Astrocyte (in vitro differentiated cells and primary cell): Measurements from ENCODE around the gene OPRL1. TPM values are rescaled to one million over a fixed set of nuclear protein-coding genes. Genes with fewer than 3 reads are reported as not detected.

Source experiments
- DNase-seq: peaks from one replicate; pipeline ENCODE4 v3.0.0-alpha.2; 2010; ENCODE audit warnings: low read depth
- FAIRE-seq: peaks from 2 replicates; lab custom pipeline; 2011; peaks lifted over from hg19 to GRCh38; lab: Jason Lieb, UNC
- H2AFZ ChIP-seq: 2 replicates; pipeline ENCODE4 v1.6.0; 2012; ENCODE audit warnings: low read depth, low read length, inconsistent platforms
- H3K27ac ChIP-seq: 2 replicates; pipeline ENCODE4 v1.5.1; 2011; ENCODE audit warnings: low read depth, low read length, inconsistent platforms
- H3K27me3 ChIP-seq: 2 replicates; pipeline ENCODE4 v1.6.0; 2011; ENCODE audit warnings: low read length, inconsistent platforms; ENCODE audit not compliant: insufficient read depth
- H3K36me3 ChIP-seq: 2 replicates; pipeline ENCODE4 v1.5.1; 2011; ENCODE audit warnings: low read length, inconsistent platforms; ENCODE audit not compliant: insufficient read depth
- H3K4me1 ChIP-seq: 2 replicates; pipeline ENCODE4 v1.5.1; 2011; ENCODE audit warnings: low read length, inconsistent platforms; ENCODE audit not compliant: insufficient read depth
- H3K4me2 ChIP-seq: 2 replicates; pipeline ENCODE4 v1.6.0; 2012; ENCODE audit warnings: low read length, inconsistent platforms
- H3K4me3 ChIP-seq: 2 replicates; pipeline ENCODE4 v1.5.1; 2011; ENCODE audit warnings: low read depth, mild to moderate bottlenecking, low read length, inconsistent platforms; ENCODE audit not compliant: insufficient read depth
- H3K79me2 ChIP-seq: 2 replicates; pipeline ENCODE4 v1.6.0; 2012; ENCODE audit warnings: mild to moderate bottlenecking, low read length, inconsistent platforms; ENCODE audit not compliant: insufficient read depth
- H3K9ac ChIP-seq: 2 replicates; pipeline ENCODE4 v1.6.0; 2012; ENCODE audit warnings: mild to moderate bottlenecking, low read length, inconsistent platforms
- H3K9me3 ChIP-seq: 2 replicates; pipeline ENCODE4 v1.5.1; 2012; ENCODE audit warnings: low read depth, mild to moderate bottlenecking, low read length, inconsistent platforms; ENCODE audit not compliant: insufficient read depth
- H4K20me1 ChIP-seq: 2 replicates; pipeline ENCODE4 v1.6.0; 2012; ENCODE audit warnings: low read length, inconsistent platforms; ENCODE audit not compliant: insufficient read depth
- H3K27ac Mint-ChIP-seq: one replicate; pipeline ENCODE4 v1.8.0; 2021; ENCODE audit warnings: mild to moderate bottlenecking, mixed read lengths; ENCODE audit not compliant: unreplicated experiment
- H3K27me3 Mint-ChIP-seq: one replicate; pipeline ENCODE4 v1.8.0; 2021; ENCODE audit warnings: low read depth, mixed read lengths; ENCODE audit not compliant: unreplicated experiment
- H3K36me3 Mint-ChIP-seq: one replicate; pipeline ENCODE4 v1.8.0; 2021; ENCODE audit warnings: low read depth, mixed read lengths; ENCODE audit not compliant: unreplicated experiment
- H3K4me1 Mint-ChIP-seq: one replicate; pipeline ENCODE4 v1.8.0; 2021; ENCODE audit warnings: low read depth, mixed read lengths; ENCODE audit not compliant: unreplicated experiment
- H3K4me3 Mint-ChIP-seq: one replicate; pipeline ENCODE4 v1.8.0; 2021; ENCODE audit warnings: mild to moderate bottlenecking, moderate library complexity, mixed read lengths; ENCODE audit not compliant: unreplicated experiment
- H3K9me3 Mint-ChIP-seq: one replicate; pipeline ENCODE4 v1.8.0; 2021; ENCODE audit warnings: mild to moderate bottlenecking, mixed read lengths; ENCODE audit not compliant: unreplicated experiment
- EZH2 ChIP-seq: IDR thresholded peaks from 2 replicates; pipeline ENCODE4 v1.6.1; 2012; ENCODE audit warnings: mild to moderate bottlenecking, low read length, inconsistent platforms; ENCODE audit not compliant: insufficient read depth
- total RNA-seq: library from RNA; stranded (reverse); gene quantifications from 2 replicates; pipeline ENCODE4 v1.2.1, GENCODE V29; 2021
- TF ChIP-seq, protein P1 (sequence below): IDR thresholded peaks from 2 replicates; pipeline ENCODE4 v1.5.1; 2011; ENCODE audit warnings: low read depth, mild to moderate bottlenecking, inconsistent platforms, low read length, moderate library complexity; ENCODE audit not compliant: insufficient read depth

OPRL1 gene
- total RNA-seq, 1 donor from 2014 or later = 2.8 TPM

GRCh38 chr20:64037498-64038213, 42.2 kb upstream of the OPRL1 start:
- TF ChIP-seq EZH2 = peak; percentile 63
- TF ChIP-seq, protein P1, sequence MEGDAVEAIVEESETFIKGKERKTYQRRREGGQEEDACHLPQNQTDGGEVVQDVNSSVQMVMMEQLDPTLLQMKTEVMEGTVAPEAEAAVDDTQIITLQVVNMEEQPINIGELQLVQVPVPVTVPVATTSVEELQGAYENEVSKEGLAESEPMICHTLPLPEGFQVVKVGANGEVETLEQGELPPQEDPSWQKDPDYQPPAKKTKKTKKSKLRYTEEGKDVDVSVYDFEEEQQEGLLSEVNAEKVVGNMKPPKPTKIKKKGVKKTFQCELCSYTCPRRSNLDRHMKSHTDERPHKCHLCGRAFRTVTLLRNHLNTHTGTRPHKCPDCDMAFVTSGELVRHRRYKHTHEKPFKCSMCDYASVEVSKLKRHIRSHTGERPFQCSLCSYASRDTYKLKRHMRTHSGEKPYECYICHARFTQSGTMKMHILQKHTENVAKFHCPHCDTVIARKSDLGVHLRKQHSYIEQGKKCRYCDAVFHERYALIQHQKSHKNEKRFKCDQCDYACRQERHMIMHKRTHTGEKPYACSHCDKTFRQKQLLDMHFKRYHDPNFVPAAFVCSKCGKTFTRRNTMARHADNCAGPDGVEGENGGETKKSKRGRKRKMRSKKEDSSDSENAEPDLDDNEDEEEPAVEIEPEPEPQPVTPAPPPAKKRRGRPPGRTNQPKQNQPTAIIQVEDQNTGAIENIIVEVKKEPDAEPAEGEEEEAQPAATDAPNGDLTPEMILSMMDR = no peak
- Histone ChIP-seq H3K36me3 (no peaks in the 10 kb centered on the region), H3K4me3 (no peak overlapping the region), H3K27ac (no peak overlapping the region), H3K9me3 (no peaks in the 10 kb centered on the region), H3K9ac (no peak overlapping the region), H3K79me2 (no peaks in the 10 kb centered on the region), H3K4me1 (peaks cover 3% of the 10 kb centered on the region), H2AFZ (no peak overlapping the region), H3K4me2 (no peak overlapping the region), H3K27me3 (peaks cover 35% of the 10 kb centered on the region), H4K20me1 (peaks cover 32% of the 10 kb centered on the region)
- Mint-ChIP-seq H3K27me3 (peaks cover 14% of the 10 kb centered on the region), H3K4me1 (peaks cover 7% of the 10 kb centered on the region), H3K9me3 (peaks cover 2% of the 10 kb centered on the region), H3K4me3 (no peak overlapping the region), H3K36me3 (peaks cover 9% of the 10 kb centered on the region), H3K27ac (peak overlapping the region; percentile 26)
- no peak for FAIRE-seq
- DNase-seq = no peak

- peaks cover 9% of the 10 kb centered on the region for H3K36me3 Mint-ChIP-seq
- H3K27ac ChIP-seq = no peak overlapping the region
- H3K4me1 ChIP-seq = peaks cover 3% of the 10 kb centered on the region
- no peak overlapping the region for H3K9ac ChIP-seq
- peaks cover 35% of the 10 kb centered on the region for H3K27me3 ChIP-seq
- DNase-seq = no peak
- peaks cover 32% of the 10 kb centered on the region for H4K20me1 ChIP-seq
- H3K4me3 Mint-ChIP-seq = no peak overlapping the region
- no peak for FAIRE-seq
- peak overlapping the region; percentile 80 for H3K4me2 ChIP-seq
- peaks cover 2% of the 10 kb centered on the region for H3K9me3 Mint-ChIP-seq
- H3K27ac Mint-ChIP-seq = no peak overlapping the region
- peaks cover 7% of the 10 kb centered on the region for H3K4me1 Mint-ChIP-seq
- no peaks in the 10 kb centered on the region for H3K9me3 ChIP-seq
- no peak overlapping the region for H2AFZ ChIP-seq
- peaks cover 15% of the 10 kb centered on the region for H3K27me3 Mint-ChIP-seq
- no peak overlapping the region for H3K4me3 ChIP-seq
- no peaks in the 10 kb centered on the region for H3K36me3 ChIP-seq
- H3K79me2 ChIP-seq = no peaks in the 10 kb centered on the region
- TF ChIP-seq EZH2 = peak; percentile 66
- TF ChIP-seq, protein P1 = no peak
Observed at GRCh38 chr20:64038224-64038564, 41.7 kb upstream of the OPRL1 start.
